HG03103 (cell line): ENCODE data around the gene SEC23A.
A peak's percentile ranks its signal among the peaks of the same experiment; 100 is the strongest.
"Not testable (repeated sequence)": the region's sequence is repeated elsewhere in the genome, so short reads cannot be mapped to it uniquely, and the experiment has no call there.

Experiments
- ATAC-seq: cut with Tn5 transposase; IDR thresholded peaks from one replicate; pipeline ENCODE4 v1.9.1; 2021; ENCODE audit warnings: low read depth; ENCODE audit not compliant: unreplicated experiment

SEC23A gene

DNA sequence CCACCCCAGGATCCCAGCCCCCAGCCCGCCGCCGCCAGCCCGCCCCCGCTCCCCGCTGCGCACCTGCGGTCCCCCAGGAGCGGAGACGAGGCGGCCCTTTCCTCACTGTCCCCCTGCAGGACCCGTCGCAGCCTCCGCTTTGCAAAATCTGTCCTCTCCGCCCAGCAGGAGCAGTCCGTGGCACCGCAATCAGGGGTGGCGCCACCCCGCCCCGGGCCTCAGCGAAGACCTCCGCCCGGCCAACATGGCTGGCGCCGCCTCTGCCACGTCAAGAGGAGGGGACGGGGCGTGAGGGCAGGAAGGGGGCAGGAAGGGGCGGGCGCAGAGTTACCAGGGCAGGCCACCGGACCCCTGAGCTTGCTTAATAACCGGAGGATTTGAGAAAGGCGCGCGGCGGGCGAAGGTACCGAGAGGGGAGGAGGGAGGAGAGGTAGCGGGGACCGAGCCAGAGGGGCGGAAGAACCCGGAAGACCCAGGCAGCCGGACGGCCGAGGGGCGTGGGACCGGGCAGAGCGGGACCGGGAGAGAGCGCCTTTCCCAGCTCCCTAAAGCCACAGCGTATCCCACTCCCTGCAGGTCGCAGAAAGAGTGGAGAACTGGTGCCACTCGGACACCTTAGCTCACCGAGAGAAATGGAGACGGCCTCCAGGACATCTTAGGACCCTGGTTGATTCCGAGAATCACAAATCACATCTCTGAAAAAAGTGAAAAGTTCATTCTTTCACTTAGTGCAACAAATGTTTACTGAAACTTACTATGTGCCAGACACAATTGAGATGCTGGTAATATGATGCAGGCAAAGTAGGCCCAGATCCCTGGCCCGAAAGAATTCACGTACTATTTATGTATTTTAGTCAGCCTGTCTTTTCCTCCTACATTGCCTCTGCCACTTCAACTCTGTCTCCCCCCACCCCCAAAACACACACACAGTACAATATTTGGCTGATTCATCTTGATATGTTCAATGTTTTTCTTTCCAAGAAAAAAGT lies at the start of gene SEC23A:
TSS of gene SEC23A (minus strand) at position 267 of the 989 bp plus-strand sequence. CDS start 7,117 bp downstream, outside the sequence.
- ATAC-seq = peak; percentile 93

DNA sequence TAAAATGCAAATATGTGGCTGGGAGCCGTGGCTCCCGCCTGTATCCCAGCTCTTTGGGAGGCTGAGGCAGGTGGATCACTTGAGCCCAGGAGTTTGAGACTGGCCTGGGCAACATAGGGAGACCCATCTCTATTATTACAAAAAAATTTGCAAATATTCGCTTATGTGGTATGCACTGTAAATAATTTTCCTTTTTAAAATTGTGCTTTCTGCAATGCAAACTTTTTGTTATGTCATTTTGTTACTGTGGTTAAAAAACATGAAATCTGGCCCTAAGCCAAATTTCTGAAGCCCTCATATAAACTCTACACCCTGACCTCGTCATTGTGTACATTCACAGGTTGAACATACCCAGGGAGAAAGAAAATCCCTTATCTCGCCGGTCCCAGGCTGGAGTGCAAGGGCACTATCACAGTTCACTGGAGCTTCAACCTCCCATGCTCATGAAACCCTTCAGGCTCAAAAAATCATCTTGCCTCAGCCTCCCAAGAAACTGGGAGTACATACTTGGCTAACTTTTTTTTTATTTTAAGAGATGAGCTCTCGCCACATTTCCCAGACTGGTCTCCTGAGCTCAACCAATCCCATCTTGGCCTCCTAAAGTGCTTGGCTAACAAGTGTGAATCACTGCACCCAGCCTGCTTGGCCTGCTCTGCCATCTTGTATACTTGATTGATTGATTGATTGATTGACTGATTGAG lies 42.4 kb upstream of the SEC23A start:
- ATAC-seq = no peak

DNA sequence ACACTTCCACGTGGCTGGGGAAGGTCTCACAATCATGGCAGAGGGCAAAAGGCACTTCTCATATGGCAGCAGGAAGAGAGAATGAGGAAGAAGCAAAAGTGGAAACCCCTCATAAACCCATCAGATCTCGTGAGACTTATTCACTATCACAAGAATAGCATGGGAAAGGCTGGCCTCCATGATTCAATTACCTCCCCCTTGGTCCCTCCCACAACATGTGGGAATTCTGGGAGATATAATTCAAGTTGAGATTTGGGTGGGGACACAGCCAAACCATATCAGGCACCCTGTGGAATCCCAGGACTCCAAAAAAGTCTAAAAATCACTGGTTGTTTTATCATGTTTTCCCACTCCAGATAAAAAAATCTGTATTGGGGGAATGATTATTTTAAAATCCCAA lies 40.2 kb upstream of the SEC23A start:
- not testable (repeated sequence) for ATAC-seq

DNA sequence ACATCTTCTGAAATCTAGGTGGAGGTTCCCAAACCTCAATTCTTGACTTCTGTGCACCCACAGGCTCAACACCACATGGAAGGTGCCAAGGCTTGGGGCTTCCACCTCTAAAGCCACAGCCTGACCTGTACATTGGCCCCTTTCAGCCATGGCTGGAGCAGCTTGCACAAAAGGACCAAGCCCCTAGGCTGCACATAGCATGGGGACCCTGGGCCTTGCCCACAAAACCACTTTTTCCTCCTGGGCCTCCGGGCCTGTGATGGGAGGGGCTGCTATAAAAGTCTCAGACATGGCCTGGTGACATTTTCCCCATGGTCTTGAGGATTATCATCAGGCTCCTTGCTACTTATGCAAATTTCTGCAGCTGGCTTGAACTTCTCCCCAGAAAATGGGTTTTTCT lies 38.6 kb upstream of the SEC23A start:
- not testable (repeated sequence) for ATAC-seq

GRCh38 chr14:39140170-39140569 lies 37.1 kb upstream of the SEC23A start:
- ATAC-seq = no peak

DNA sequence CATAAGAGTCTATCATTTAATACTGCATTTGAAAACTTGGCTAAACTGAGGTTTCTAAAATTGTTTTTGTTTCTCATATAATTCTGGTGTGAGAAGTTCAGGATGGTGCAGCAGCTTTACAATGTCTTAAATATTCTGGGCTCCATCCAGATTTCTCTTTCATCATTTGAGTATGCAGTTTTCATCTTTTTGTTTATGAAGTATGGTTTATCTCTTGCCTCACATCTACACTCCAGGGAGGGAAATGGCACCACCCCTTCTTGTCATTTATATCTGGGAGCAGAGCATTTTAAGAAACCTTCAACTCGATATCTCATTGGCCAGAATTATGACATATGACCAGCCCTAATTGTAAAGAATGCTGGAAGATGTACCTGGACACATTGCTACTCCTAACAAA lies 35.4 kb upstream of the SEC23A start:
- no peak for ATAC-seq

DNA sequence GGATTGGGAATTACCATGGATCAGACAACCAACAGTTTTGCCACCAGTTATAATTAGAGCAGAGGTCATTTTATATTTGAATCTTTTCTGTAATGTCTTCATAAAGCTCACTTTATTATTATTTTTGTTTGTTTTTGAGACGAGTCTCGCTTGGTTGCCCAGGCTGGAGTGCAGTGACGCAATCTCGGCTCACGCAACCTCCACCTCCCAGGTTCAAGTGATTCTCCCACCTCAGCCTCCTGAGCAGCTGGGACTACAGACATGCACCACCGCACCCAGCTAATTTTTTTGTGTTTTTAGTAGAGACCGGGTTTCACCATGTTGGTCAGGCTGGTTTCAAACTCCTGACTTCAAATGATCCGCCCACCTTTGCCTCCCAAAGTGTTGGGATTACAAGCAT lies 34.8 kb upstream of the SEC23A start:
- not testable (repeated sequence) for ATAC-seq

DNA sequence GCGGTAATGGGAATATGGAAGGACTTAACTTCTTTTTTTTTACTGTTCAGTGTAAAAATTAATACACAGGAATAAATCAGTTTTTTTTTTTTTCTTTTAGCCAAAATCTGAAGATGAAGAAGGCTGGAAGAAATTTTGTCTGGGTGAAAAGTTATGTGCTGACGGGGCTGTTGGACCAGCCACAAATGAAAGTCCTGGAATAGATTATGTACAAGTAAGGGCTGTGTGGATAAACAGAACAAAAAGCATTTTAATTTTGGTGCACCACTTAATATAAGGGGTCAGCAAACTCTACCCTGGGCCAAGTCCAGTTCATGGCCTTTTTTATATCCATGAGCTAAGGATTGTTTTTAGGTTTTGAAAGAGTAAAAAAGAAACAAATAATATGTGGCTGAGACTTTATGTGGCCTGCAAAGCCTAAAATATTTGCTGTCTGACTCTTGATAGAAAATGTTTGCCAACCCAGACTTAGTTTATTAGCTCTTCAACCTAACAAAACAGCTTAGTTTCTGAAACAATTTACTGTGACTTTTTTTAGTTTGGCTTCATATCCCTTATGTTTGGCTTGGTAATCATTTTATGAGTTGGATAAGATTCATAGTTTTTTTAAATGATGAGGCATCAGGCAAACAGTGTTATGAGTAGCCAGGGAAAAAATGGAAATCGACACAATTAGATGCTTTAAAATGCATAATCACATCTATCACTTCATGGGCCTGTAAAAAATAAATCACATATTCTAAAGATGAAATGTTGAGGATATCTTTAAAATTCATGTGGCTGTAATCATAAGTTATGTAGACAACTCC lies 19.5 kb upstream of the SEC23A start:
- no peak for ATAC-seq

- ATAC-seq = peak; percentile 84
Observed at GRCh38 chr14:39114073-39114838, 11.2 kb upstream of the SEC23A start, which contains the start of gene GEMIN2. Gene GEMIN2, plus strand, starts transcription at chr14:39114323. Its CDS starts 16 bp downstream, at chr14:39114339.

DNA sequence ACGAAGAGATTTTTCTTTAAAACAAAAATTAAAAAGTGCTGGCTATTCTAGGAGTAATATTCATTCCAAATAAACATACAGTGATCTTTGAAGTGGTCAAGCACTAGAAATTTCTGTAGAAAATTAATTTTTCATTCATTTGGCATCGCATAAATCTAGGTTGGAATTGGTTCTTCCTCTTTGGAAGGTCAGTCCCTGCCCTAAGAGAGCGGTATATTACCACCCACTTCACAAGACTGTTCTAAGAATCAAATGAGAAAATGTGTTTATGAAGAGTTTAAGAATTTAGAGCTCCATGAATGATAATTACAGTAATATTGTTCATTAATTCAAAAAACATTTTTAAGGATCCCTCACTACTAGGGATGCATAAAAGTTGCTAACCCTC lies 10.6 kb upstream of the SEC23A start:
- no peak for ATAC-seq

DNA sequence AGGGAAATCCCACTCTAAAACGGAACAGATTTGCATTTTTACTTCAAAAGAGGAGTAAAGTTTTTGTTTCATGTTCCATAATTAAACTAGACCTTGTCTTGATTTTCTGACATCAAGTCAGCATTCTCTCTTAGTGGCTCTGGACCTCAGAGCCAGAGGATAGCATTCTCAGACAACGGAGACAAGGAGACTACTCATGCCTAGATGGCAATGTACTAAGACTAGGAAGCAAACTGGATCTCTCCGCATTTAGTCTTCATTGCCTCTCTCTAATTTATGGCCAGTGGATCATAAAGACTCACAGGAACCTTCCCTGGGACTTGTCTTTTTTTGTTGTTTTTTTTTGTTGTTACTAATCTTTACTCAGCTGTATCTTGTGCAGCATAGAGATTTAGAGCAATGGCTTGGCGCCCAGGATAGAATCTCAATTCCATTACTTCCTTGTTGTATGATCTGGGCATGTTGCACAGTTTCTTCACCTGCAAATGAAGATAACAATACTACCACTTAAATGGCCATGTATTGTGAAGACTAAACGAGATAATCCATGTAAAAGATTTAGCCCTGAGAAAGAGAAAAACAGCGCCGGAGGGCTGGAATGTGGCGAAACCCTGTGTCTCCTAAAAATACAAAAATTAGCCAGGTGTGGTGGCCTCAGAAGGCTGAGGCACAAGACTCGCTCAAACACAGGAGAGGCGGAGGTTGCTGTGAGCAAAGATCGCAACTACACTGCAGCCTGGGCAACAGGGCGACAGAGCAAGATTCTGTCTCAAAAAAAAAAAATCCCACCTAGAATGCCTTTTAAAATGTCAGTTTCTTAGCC lies 7.1 kb upstream of the SEC23A start:
- no peak for ATAC-seq

GRCh38 chr14:39108791-39109190 lies 5.8 kb upstream of the SEC23A start:
- ATAC-seq = no peak

DNA sequence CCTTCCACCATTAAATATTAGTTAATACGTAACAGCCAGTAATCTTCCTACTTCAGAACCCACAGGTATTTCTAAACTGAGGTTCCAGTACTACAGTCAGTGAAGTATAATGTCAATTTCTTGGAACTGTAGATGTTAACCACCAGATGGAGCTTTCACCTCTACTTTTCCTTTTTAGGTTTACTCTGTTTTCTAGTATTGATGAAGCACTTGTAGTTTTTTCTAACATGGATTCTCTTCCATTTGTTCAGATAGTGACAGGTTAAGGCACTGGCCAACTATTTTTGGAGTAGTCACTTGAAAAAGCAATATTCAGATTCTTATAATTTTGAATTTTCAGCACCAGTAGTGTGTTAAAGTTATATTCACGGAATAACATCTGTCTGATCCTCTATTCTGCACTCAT lies 4.6 kb upstream of the SEC23A start:
- peak; percentile 25 for ATAC-seq

GRCh38 chr14:39104078-39104801 lies 1.2 kb upstream of the SEC23A start:
- ATAC-seq = not testable (repeated sequence)

DNA sequence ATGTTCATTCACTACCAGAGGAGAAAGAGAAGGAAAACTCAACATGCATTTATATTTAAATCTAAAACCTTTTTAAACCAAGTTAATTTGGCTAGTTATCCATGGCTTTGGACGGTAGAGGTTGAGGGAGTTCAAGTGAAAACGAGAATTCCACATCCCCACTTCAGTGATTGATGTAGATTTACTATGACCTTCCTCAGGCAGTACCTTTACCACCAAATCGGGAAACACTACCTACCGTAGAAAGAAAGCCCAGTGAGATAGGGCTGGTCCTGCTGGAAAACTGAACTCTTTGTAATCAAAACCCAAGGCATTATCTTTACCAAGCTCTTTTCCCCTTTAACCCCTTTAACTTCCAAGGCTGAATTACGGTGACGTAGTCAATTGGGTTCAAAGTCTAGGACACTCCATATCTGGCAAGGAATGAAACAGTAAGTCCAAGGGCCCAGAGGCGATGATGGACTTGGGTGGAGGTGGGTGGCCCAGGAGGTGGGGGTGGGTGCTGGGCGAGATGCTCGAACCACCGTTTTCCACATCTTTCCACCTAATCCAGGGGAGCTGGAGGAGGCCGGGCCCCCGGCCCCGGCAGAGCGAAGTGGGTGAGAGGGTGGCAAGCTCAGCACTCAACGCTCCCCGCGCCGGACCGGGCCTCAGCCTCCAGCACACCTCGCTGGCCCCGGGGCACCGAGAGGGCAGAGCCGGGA lies 618 bp downstream of the SEC23A start:
- ATAC-seq = peak; percentile 5

- ATAC-seq = no peak
Observed at GRCh38 chr14:39099748-39100147, 3.3 kb downstream of the SEC23A start.

DNA sequence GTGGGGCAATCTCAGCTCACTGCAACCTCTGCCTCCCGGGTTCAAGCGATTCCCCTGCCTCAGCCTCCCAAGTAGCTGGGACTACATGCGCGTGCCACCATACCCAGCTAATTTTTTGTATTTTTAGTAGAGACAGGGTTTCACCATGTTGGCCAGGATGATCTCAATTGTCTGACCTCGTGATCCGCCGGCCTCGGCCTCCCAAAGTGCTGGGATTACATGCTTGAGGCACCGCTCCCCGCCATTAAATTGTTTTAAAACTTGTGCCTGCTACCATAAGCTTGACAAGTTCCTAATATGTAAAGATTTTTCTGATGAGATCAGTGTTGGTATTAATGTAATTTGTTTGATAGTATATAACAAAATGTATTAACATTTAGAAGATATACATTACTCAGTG lies 3.8 kb downstream of the SEC23A start:
- not testable (repeated sequence) for ATAC-seq

DNA sequence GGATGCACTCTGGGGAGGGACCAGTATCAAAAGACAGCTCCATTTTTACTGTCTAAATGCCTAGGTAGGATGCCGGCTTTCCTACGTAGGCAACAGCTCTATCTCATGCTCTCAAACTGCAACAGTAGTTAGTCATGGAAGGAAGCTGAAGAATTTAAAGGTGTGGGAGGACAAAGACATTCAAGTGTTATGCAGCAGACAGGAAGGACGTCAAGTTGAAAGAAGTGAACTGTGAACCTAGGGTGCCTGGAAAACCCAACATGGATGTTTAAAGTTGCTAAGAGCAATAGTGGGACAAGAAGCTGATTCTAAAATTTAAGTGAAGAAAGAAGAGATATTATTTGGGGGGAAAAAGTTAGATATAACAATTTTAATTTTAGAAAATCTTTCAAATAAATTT lies 5.9 kb downstream of the SEC23A start:
- no peak for ATAC-seq
